H1 (cell line): Measurements from ENCODE around the gene WDFY1. TPM values are rescaled to one million over a fixed set of nuclear protein-coding genes. Genes with fewer than 3 reads are reported as not detected.

Source experiments
- CTCF ChIA-PET: fragments of 300-600 bp; sonication (Branson Sonifier 250); formaldehyde crosslinking; loops from one replicate; lab custom pipeline; 2021; ENCODE audit not compliant: partially characterized antibody; lab: Charles Lee
- POLR2A ChIA-PET: fragments of 300-600 bp; sonication (Branson Sonifier 250); formaldehyde crosslinking; loops from one replicate; lab custom pipeline; 2021; ENCODE audit warnings: inconsistent platforms; ENCODE audit not compliant: partially characterized antibody; lab: Charles Lee
- DNase-seq, 2 experiments: peaks; one replicate each; pipeline versions ENCODE4 v3.0.0 to v3.0.0-alpha.2; 2010 to 2022; ENCODE audit warnings: low spot score in 2 of 2, low read depth in 1 of 2, mixed read lengths in 1 of 2
- FAIRE-seq: peaks from 2 replicates; lab custom pipeline; 2011; peaks lifted over from hg19 to GRCh38; lab: Jason Lieb, UNC
- H2AFZ ChIP-seq: 2 replicates; pipeline ENCODE4 v1.8.1; 2012; ENCODE audit warnings: low read length, inconsistent platforms
- H2AK5ac ChIP-seq: 2 replicates; pipeline ENCODE4 v1.6.1; 2013; ENCODE audit warnings: low read depth, low read length
- H2BK120ac ChIP-seq: replicated peaks from 2 replicates; pipeline ENCODE3; 2013; ENCODE audit warnings: low read depth, low read length, inconsistent platforms
- H2BK12ac ChIP-seq: 2 replicates; pipeline ENCODE4 v1.6.1; 2013; ENCODE audit warnings: low read depth, low read length
- H2BK15ac ChIP-seq: 2 replicates; pipeline ENCODE4 v1.6.1; 2013; ENCODE audit warnings: low read length
- H2BK20ac ChIP-seq: 2 replicates; pipeline ENCODE4 v1.6.1; 2013; ENCODE audit warnings: low read length
- H2BK5ac ChIP-seq: 2 replicates; pipeline ENCODE4 v1.6.1; 2013; ENCODE audit warnings: low read depth, low read length
- H3K14ac ChIP-seq: 2 replicates; pipeline ENCODE4 v1.6.1; 2013; ENCODE audit warnings: inconsistent platforms; ENCODE audit not compliant: insufficient read length
- H3K18ac ChIP-seq: 2 replicates; pipeline ENCODE4 v1.6.1; 2013; ENCODE audit warnings: low read length; ENCODE audit errors: extremely low read depth
- H3K23ac ChIP-seq: 2 replicates; pipeline ENCODE4 v1.6.1; 2013; ENCODE audit warnings: inconsistent platforms; ENCODE audit not compliant: insufficient read length
- H3K23me2 ChIP-seq: 2 replicates; pipeline ENCODE4 v1.6.1; 2013; ENCODE audit warnings: low read depth, low read length
- H3K27ac ChIP-seq: 2 replicates; pipeline ENCODE4 v1.6.1; 2011; ENCODE audit warnings: low read depth, low read length, inconsistent platforms
- H3K27me3 ChIP-seq, 4 experiments: replicated peaks in 1 of 4; 1 replicate in 1 of 4; 2 replicates in 3 of 4; pipeline versions ENCODE4 v1.6.1 to v1.8.1; 2011 to 2013; ENCODE audit warnings: low read length in 3 of 4, mild to moderate bottlenecking in 3 of 4, inconsistent platforms in 2 of 4, mixed read lengths in 2 of 4, moderate library complexity in 1 of 4; ENCODE audit not compliant: control insufficient read depth in 3 of 4, insufficient read depth in 3 of 4; ENCODE audit errors: extremely low read depth in 1 of 4
- H3K36me3 ChIP-seq, 4 experiments: 2 replicates each; pipeline versions ENCODE4 v1.6.1 to v1.8.1; 2011 to 2013; ENCODE audit warnings: mild to moderate bottlenecking in 4 of 4, low read length in 3 of 4, moderate library complexity in 2 of 4, control low read depth in 1 of 4, inconsistent platforms in 1 of 4; ENCODE audit not compliant: insufficient read depth in 4 of 4, control insufficient read depth in 2 of 4
- H3K4ac ChIP-seq: replicated peaks from 2 replicates; pipeline ENCODE3; 2013; ENCODE audit warnings: low read length, low read depth, mixed read lengths, inconsistent platforms; ENCODE audit not compliant: insufficient read length
- H3K4me1 ChIP-seq, 4 experiments: replicated peaks in 1 of 4; 1 replicate in 1 of 4; 2 replicates in 3 of 4; pipeline versions ENCODE4 v1.6.1 to v1.8.1; 2011 to 2013; ENCODE audit warnings: low read length in 3 of 4, inconsistent platforms in 2 of 4, mixed read lengths in 1 of 4; ENCODE audit not compliant: insufficient read depth in 4 of 4, control insufficient read depth in 3 of 4
- H3K4me2 ChIP-seq, 2 experiments: 2 replicates each; pipeline versions ENCODE4 v1.6.1 to v1.8.1; 2011 to 2013; ENCODE audit warnings: low read depth in 2 of 2, low read length in 2 of 2, control low read depth in 1 of 2, inconsistent platforms in 1 of 2, mild to moderate bottlenecking in 1 of 2; ENCODE audit not compliant: insufficient read depth in 1 of 2
- H3K4me3 ChIP-seq, 4 experiments: fragments of 200-600, 300-600 bp in 1 of 4; sonication (generic), shearing (Covaris generic), sonication (Bioruptor Twin) in 1 of 4; 2 replicates each; pipeline versions ENCODE4 v1.5.1 to v1.8.1; 2011 to 2016; ENCODE audit warnings: low read length in 4 of 4, low read depth in 3 of 4, control low read depth in 2 of 4, inconsistent platforms in 2 of 4, mild to moderate bottlenecking in 2 of 4, mixed read lengths in 1 of 4, moderate library complexity in 1 of 4; ENCODE audit not compliant: insufficient read depth in 2 of 4; ENCODE audit errors: extremely low read depth in 1 of 4
- H3K56ac ChIP-seq: replicated peaks from 2 replicates; pipeline ENCODE3; 2013; ENCODE audit warnings: low read depth, mild to moderate bottlenecking, mixed read lengths, low read length, inconsistent platforms; ENCODE audit not compliant: insufficient read length
- H3K79me1 ChIP-seq: 2 replicates; pipeline ENCODE4 v1.6.1; 2013; ENCODE audit warnings: low read depth, low read length, control low read depth
- H3K79me2 ChIP-seq, 2 experiments: 2 replicates each; pipeline versions ENCODE4 v1.6.1 to v1.8.1; 2012 to 2013; ENCODE audit warnings: low read length in 2 of 2, mild to moderate bottlenecking in 2 of 2, inconsistent platforms in 1 of 2; ENCODE audit not compliant: insufficient read depth in 2 of 2, control insufficient read depth in 1 of 2
- H3K9ac ChIP-seq, 4 experiments: replicated peaks in 1 of 4; 1 replicate in 1 of 4; 2 replicates in 3 of 4; pipeline versions ENCODE4 v1.6.1 to v1.8.1; 2011 to 2013; ENCODE audit warnings: low read depth in 3 of 4, low read length in 3 of 4, control low read depth in 2 of 4, mild to moderate bottlenecking in 2 of 4, moderate library complexity in 2 of 4, inconsistent platforms in 1 of 4; ENCODE audit errors: extremely low read depth in 1 of 4
- H3K9me3 ChIP-seq, 2 experiments: 2 replicates each; pipeline versions ENCODE4 v1.6.1 to v1.8.1; 2012 to 2013; ENCODE audit warnings: mild to moderate bottlenecking in 2 of 2, moderate library complexity in 2 of 2, control low read depth in 1 of 2, inconsistent platforms in 1 of 2, low read depth in 1 of 2, low read length in 1 of 2, mixed read lengths in 1 of 2; ENCODE audit not compliant: insufficient read depth in 2 of 2
- H4K20me1 ChIP-seq, 2 experiments: replicated peaks in 1 of 2; 2 replicates each; pipeline versions ENCODE3 to v1.8.1; 2011 to 2013; ENCODE audit warnings: inconsistent platforms in 2 of 2, low read length in 2 of 2, mild to moderate bottlenecking in 1 of 2; ENCODE audit not compliant: insufficient read depth in 2 of 2, control insufficient read depth in 1 of 2
- H4K5ac ChIP-seq: 2 replicates; pipeline ENCODE4 v1.6.1; 2013; ENCODE audit warnings: low read length, low read depth, mixed read lengths, inconsistent platforms; ENCODE audit not compliant: insufficient read length
- H4K8ac ChIP-seq: 2 replicates; pipeline ENCODE4 v1.8.0; 2013; ENCODE audit warnings: mild to moderate bottlenecking, moderate library complexity, low read length, inconsistent platforms; ENCODE audit not compliant: insufficient read depth; ENCODE audit errors: extremely low read depth
- H4K91ac ChIP-seq: replicated peaks from 2 replicates; pipeline ENCODE3; 2013; ENCODE audit warnings: low read length, mixed read lengths, inconsistent platforms; ENCODE audit not compliant: insufficient read length
- GABPA ChIP-seq: IDR thresholded peaks from 2 replicates; pipeline ENCODE4 v1.6.1; 2011; ENCODE audit warnings: mild to moderate bottlenecking, low read length, moderate library complexity, borderline replicate concordance; ENCODE audit not compliant: insufficient read depth
- JUND ChIP-seq: IDR thresholded peaks from 2 replicates; pipeline ENCODE4 v1.6.1; 2011; ENCODE audit warnings: mild to moderate bottlenecking, improper control_type of control experiment, low read length
- SP1 ChIP-seq: IDR thresholded peaks from 2 replicates; pipeline ENCODE4 v1.6.1; 2011; ENCODE audit warnings: low read depth, low read length
- WGBS, 2 experiments: shearing (Covaris generic) in 1 of 2; methylation state at CpG; one replicate each; pipeline versions ENCODE4 v1.1.6 to v1.1.7; 2013 to 2015; ENCODE audit warnings: low lambda C conversion rate in 2 of 2, mixed read lengths in 2 of 2, inconsistent platforms in 1 of 2, low coverage in 1 of 2, missing lambda C conversion rate in 1 of 2; ENCODE audit not compliant: insufficient replicate concordance in 2 of 2, insufficient coverage in 1 of 2, insufficient read length in 1 of 2; ENCODE audit errors: extremely low coverage in 1 of 2, missing lambda C conversion rate in 1 of 2; 5-methylcytosine and 5-hydroxymethylcytosine counted together
- polyA plus RNA-seq, 7 experiments: library from polyadenylated mRNA; depleted of rRNA in 3 of 7; stranded (reverse) in 5 of 7; unstranded in 2 of 7; fragments of >200 nt in 5 of 7; fragments of 200-250 nt in 2 of 7; gene quantifications; 1 replicate in 5 of 7; 2 replicates in 1 of 7; 4 replicates in 1 of 7; pipeline versions ENCODE4 v1.2.1 to v1.2.3, GENCODE V29; 2011 to 2013; ENCODE audit warnings: missing spikeins in 2 of 7, mixed read lengths in 2 of 7
- total RNA-seq: library from RNA; stranded (reverse); fragmentation: NEBNext Ultra II Directional; extraction: Animal tissue kit (Norgen Biotek cat#: 25700); gene quantifications from 2 replicates; pipeline ENCODE4 v1.2.1, GENCODE V29; 2021

WDFY1 gene
- total and polyA plus RNA-seq, 2 of the 8 experiments (the other 6 are each of a cell fraction or from before 2014, with no cell fraction given) = 68.4 to 94.7 TPM

DNA sequence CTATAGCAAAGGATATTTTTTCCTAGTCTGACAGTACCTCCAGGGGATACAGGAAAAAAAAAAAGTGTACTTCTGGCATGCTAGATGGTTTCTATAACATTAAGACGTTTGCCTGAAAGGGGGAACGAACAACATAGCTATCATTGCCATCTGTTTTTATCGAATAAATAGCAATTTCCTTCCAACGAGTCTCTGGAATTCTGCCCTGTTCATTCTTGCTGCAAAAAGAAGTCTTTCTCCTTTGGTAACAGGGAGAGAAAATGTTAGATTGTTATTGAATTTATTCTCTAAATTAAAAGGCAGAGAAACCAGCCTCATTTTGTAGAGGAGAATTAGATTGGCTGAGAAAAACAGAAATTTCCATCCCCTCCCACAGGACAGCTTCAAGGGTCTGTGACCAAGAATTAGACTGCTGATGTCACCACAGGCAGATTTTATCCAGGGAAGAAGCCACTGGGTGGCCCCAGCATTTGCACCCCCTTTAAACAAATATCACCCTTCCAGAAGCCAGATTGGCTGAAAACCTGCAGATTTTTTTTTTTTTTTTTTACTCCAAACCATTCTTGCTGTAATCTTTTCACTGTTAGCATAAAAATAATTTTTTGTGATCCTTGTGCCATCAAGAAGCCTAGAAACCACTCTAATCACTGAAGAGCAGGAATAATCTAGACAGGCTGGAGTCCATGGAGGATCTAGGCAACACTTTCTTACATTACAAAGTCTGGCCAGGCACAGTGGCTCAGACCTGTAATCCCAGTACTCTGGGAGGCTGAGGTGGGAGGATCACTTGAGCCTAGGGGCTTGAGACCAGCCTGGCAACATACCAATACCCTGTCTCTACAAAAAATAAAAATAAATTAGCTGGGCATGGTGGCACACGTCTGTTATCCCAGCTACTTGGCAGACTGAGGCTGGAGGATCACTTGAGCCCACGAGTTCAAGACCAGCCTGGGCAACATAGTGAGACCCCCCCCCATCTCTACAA, 12.0 kb downstream of the WDFY1 start:
- TF ChIP-seq GABPA = no peak
- no peak for TF ChIP-seq SP1
- TF ChIP-seq JUND = no peak
- no peak overlapping the region for H2BK20ac ChIP-seq
- CTCF ChIA-PET = interaction anchor here (0.6 to 1.5 kb wide), 2 partner anchors 22 to 153 kb away, joined by 3 read pairs; no protein-coding TSS in a partner anchor
- H4K8ac ChIP-seq = no peak overlapping the region
- H2AFZ ChIP-seq = no peak overlapping the region
- no peak overlapping the region for H4K5ac ChIP-seq
- H3K9me3 ChIP-seq = no peaks in the 10 kb centered on the region
- H3K27me3 ChIP-seq = no peaks in the 10 kb centered on the region
- 0 out of 8 replicates have a peak, but pooled peaks cover 0 to 2% (median 0%) of the 10 kb centered on the region in 4 experiments for H3K36me3 ChIP-seq
- H3K23me2 ChIP-seq = no peaks in the 10 kb centered on the region
- no peak overlapping the region for H4K91ac ChIP-seq
- 90% methylated on average over 6 of the region's 6 CpGs; no CpG with 5 or more reads in 1 of the 2 experiments for WGBS, 2 experiments
- no peak overlapping the region for H3K4me3 ChIP-seq
- DNase-seq = no peak
- H2BK120ac ChIP-seq = no peak overlapping the region
- no peak for FAIRE-seq
- H3K14ac ChIP-seq = no peak overlapping the region
- no peak overlapping the region for H3K4me2 ChIP-seq
- no peak overlapping the region for H3K4ac ChIP-seq
- no peak overlapping the region for H3K56ac ChIP-seq
- peaks cover 8 to 35% (median 25%) of the 10 kb centered on the region in 4 experiments for H3K4me1 ChIP-seq
- no peak overlapping the region for H3K18ac ChIP-seq
- H3K9ac ChIP-seq = no peak overlapping the region
- POLR2A ChIA-PET = interaction anchor here (0.7 to 1.5 kb wide), 2 partner anchors 8 to 10 kb away, joined by 5 to 8 read pairs; no protein-coding TSS in a partner anchor
- H2BK15ac ChIP-seq = no peak overlapping the region
- no peak overlapping the region for H2BK12ac ChIP-seq
- peaks cover 0 to 2% of the 10 kb centered on the region in 2 experiments for H4K20me1 ChIP-seq
- H3K79me1 ChIP-seq = peaks cover 5% of the 10 kb centered on the region
- no peak overlapping the region for H2AK5ac ChIP-seq
- no peak overlapping the region for H2BK5ac ChIP-seq
- H3K79me2 ChIP-seq = peaks cover 6 to 96% of the 10 kb centered on the region in 2 experiments
- H3K27ac ChIP-seq = no peak overlapping the region
- no peak overlapping the region for H3K23ac ChIP-seq
